IPS DF 19.7 (cell line): Measurements from ENCODE around the gene SLC25A44.
A peak's percentile ranks its signal among the peaks of the same experiment; 100 is the strongest.

ENCODE experiments used
- DNase-seq: peaks from one replicate; pipeline ENCODE4 v3.0.0-alpha.2; 2013; ENCODE audit warnings: low read depth, low spot score

SLC25A44 gene, protein sequence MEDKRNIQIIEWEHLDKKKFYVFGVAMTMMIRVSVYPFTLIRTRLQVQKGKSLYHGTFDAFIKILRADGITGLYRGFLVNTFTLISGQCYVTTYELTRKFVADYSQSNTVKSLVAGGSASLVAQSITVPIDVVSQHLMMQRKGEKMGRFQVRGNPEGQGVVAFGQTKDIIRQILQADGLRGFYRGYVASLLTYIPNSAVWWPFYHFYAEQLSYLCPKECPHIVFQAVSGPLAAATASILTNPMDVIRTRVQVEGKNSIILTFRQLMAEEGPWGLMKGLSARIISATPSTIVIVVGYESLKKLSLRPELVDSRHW

DNA sequence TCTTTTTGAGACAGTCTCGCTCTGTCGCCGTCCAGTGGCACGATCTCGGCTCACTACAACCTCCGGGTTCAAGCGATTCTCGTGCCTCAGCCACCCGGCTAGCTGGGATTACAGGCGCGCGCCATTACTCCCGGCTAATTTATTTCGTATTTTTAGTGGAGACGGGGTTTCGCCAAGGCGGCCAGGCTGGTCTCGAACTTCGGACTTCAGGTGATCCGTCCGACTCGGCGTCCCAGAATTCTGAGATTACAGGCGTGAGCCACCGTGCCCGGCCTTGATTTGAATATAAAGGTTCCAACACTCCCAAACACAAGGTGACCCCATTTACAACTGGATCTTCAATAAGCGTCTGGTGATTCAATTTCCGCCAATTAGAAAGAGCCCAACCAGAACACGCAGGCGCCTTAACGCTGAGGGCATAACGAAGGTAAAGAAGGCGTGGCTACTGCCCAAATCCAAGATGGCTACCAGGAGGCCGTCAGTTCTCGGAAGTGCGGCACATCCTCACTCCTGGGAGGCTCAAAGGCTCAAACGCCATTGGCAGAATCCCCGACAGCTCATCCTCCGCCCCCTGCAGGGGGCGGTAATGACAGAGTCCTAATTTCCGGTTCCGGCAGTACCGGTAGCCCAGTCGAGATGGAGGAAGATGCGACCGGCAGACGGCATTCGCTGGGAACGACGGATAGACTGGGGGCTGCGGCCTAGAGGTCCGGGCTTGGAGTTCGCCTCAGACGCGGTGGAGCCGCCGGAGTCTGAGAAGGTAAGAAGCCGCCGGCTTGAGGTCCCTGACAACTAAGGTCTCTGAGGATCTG, at the start of gene SLC25A44:
TSS of gene SLC25A44 (plus strand) at position 617 of the 812 bp plus-strand sequence. CDS start 5,744 bp downstream, outside the sequence.
- DNase-seq: peak; percentile 98

DNA sequence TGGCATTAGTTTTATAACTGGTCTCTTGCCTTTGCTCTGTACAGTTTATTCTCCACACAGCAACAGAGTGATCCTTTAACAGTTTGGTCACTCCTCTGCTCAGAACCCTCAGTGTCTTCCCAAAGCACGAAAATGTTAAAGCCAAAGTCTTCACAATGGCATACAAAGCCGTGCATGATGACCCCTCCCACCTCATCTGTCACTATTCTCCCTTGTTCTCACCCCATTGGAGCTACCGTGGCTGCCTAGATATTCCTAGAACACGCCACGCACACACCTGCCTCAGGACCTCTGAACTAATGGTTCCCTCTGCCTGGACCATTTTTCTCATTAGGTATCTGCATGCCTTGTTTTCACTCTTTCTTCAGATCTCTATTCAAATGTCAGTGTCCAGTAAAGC, 49.2 kb upstream of the SLC25A44 start:
- no peak for DNase-seq

DNA sequence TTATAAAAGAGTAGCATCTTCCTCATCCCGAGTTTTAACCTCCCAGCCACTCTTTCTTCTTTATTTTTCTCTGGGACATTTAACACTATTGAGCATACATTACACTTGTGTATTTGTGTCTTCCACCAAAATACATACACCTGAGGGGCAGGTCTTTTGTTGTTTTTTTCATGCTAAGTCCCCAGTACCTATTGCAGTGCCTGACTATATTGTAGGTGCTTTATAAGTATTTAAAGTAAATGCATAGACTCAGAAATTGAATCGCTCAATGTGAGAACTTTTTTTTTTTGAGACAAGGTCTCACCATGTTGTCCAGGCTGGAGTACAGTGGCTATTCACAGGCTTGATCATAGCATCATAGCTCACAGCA, 48.3 kb upstream of the SLC25A44 start:
- no peak for DNase-seq

DNA sequence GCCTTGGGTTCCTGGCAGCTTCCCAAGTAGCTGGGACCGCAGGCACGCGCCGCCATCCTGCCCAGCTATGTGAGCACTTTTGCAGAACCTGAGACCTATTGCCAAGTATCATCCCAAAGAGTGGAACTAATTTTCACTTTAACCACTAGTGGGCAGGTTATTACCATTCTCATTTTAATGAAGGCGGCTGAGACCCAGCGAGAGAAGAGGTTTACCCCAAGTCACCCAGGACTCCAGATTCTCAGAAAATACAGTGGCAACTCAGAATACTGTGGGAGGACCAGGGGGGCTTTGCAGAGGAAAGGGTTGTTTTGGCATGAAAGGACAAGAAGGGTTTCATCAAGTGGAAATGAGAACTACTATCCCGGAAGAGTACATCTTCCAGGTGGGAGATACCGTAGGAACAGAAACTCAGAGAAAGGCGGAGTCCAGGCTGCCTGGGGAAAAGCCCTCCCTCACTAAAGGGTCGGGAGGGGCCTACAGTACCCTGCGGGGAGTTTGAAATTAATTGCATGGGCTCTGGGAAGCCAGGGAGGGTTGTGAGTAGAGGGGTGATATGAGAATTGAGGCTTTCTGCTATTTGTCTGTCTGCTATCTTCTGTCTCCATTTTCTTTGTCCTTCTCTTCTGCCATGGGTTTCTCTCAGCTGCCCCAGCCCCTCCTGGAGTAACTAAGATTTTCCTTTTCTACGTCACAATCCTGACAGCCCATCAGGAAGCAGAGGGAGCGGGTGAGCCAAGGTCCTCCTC, 47.7 kb upstream of the SLC25A44 start:
- no peak for DNase-seq

DNA sequence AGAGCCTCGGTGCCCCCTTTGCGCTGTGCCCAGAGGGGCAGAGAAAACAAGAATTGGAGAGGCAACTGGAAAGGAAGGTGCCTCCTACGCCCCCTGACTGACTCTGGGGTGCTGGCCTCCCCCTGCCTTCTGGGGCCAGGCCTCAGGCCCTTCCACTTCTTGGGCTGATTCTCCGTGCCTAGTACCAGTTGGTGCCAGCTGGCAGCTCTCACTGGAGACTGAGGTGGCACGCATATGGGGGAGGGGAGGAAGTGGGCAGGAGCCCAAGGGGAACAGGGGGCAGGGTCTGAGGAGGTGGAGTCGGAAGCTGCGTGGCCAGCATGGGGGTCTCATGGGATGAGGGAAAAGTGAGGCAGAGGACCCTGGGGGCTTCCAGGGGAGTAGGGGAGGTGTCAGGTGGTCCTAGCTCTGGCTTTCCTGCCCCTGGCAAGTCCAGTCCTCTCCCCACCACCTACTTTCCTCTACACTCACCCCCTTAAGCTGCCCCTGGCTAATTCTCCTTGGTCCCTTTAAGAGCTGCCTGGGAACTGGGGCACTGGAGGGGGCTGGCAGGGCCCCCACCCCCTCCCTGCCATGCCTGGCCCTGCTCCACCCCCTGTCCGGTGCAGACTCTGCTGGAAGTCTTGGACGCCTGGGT, 47.0 kb upstream of the SLC25A44 start:
- no peak for DNase-seq

DNA sequence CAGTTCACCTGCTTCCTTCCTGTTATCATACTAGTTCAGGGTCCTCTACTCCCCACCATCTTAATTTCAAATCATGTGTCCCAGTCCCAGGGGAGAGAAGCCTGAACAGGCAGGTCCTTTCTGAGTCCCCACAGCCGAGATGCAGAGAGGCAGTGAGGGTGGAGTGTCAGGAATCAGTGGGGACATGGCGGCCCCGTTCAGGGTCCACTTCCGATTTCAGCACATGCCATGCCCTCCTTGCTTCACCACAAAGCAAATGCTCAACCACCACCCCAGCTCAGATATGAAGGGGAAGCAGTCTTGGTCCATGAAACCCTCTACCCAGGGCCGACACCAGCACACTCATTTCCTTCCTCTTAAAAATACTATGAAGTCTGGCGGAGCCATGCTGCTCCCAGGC, 45.7 kb upstream of the SLC25A44 start:
- DNase-seq: no peak

DNA sequence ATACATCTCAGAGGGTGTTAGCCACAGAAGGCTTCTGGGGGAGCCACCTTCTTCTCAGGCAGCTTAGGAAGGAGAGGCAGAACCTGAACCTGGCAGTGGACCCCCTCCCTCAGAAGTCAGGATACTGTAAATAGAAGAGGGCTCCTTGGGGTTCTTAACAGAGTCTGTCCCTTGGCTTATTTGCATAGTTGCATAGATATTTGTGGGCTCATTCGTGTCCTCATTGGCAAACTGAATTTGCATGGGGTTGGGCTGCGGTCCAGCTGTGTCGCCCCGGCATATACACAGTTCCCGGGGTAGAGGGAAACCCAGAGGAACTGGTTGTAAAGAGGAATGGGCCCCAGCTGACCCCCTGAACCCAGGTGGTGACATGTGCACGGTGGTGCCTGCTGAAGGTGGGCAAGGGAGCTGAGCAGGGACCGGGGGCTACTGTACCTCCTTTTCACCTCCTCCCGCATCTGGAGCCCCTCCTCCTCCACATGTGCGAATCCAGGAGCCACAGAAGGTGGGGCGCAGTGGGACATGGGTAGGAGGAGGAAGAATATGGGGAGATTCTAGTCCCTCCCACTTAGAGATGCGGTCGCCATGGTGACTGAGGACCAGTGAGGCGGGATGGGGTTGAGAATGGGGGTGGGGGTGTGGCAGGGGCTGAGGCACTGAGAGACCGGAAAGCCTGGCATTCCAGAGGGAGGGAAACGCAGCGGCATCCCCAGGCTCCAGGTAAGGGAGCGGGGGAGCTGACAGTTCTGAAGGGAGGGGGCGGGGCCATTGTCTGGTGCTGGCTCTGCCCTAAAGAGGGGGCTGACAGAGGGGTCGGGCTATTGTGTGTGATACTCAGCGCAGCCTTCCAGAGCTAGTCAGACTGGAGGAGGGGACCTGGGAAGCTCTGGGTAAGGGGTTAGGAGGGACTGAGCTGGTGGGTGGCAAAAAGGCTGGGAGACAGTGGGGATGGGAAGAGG, 44.3 kb upstream of the SLC25A44 start:
- peak; percentile 93 for DNase-seq

DNA sequence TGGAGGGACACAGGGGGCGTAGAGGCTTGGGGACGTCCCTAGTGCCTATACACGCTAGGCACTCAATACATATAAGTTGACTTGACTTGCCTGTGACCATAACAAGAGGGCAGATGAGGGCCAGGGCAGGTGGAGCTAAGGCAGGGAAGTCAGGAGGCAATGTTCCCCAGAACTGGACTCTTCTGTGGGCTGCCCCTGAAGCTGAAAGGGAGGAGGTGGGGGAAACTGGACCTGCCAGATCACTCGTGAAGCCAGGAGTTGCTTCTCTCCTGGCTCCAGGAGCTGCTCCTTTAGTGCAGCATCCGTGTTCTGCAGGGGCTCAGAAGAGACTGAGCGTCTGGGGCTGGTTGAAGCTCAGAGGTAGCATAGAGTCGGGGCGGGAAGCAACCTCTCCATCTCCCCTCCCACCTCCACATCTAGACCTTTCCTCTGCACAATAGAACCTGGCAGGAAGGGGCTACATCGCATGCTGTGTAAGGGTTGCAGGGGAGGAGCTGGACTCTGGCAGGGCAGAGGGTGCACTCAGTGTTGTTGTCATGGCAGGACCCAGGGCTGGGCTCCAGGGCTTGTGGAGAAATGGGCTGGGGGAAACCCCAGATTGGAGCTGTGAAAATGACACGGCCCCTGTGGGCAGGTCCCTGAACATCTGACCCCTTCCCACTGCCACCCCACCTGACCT, 43.4 kb upstream of the SLC25A44 start:
- DNase-seq: no peak

DNA sequence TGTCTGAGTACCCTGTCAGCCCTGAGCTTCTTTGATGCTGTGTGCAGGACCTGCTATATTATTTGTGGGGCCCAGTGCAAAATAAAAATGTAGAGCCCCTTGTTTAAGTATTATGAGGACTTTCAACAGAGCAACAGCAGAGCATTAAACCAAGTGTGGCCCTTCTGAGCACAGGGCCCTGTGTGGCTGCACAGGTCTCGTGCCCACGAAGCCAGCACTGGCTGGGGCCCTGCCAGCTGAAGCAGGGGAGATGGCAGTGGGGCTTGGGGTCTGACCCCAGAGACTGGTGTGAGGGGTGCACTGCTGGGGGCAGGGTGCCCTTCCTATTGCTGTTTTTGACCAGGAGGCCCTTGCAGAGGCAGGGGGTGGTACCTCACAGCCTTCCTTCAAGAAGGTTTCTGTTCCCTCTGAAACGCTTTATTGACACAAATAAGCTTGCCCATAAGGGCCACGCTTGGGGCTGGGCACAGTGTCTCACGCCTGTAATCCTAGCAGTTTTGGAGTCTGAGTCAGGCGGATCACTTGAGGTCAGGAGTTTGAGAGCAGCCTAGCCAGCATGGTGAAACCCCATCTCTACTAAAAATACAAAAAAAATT, 42.7 kb upstream of the SLC25A44 start:
- DNase-seq: no peak

DNA sequence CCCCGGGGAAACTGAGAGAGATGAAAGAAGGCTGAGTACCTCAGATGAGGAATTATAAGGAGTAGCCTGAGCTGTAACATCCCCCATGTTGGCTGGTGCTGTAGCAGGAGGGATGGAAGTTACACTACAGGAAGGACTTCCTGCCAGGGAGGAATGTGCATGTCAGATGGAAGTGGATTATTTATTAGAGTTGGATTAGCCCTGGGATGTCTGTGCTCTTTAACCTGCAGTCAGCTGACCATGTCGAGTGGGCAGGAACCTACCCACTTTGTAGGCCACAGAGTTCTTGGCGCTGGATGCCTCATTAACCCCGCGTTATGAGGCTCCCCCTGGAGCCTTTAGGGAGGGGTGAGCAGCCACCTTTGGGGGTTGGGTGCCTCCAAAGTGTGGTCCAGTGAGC, 41.3 kb upstream of the SLC25A44 start:
- no peak for DNase-seq

DNA sequence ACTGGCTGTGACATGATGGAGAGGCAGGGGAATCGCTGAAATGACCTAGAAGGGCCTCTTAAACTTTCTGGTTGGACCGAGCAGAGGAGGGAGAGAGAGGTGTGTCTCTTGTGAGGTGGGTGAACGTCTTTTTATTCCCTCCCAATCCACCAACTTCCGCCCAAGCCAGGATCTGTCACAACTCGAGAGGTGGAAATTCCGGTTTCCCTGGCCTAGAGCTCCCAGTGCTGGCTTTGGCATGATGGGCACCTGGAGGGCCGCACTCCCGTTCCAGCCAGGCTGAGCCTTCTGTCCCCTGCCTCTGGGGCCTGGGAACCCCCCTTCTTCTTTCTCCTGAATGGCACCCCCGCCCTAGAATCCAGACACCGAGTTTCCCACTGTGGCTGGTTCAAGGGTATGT, 40.5 kb upstream of the SLC25A44 start, which contains the start of gene SEMA4A:
TSS of gene SEMA4A (plus strand) at position 224 of the 400 bp plus-strand sequence. CDS start 994 bp downstream, outside the sequence.
- DNase-seq: no peak

DNA sequence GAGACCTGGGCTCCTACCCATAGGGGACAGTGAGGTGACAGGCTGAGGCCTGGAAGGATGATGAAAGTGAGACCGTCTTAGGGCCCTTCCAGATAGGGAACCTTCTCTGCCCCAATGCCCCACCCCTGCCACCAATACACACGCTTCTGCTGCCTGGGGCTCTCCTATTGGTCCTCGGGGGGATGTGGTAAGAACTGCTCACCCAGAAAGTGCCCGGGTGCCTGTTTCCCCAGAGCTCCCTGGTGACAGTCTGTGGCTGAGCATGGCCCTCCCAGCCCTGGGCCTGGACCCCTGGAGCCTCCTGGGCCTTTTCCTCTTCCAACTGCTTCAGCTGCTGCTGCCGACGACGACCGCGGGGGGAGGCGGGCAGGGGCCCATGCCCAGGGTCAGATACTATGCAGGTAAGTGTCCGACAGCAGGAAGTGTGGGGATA, 39.6 kb upstream of the SLC25A44 start:
- no peak for DNase-seq

DNA sequence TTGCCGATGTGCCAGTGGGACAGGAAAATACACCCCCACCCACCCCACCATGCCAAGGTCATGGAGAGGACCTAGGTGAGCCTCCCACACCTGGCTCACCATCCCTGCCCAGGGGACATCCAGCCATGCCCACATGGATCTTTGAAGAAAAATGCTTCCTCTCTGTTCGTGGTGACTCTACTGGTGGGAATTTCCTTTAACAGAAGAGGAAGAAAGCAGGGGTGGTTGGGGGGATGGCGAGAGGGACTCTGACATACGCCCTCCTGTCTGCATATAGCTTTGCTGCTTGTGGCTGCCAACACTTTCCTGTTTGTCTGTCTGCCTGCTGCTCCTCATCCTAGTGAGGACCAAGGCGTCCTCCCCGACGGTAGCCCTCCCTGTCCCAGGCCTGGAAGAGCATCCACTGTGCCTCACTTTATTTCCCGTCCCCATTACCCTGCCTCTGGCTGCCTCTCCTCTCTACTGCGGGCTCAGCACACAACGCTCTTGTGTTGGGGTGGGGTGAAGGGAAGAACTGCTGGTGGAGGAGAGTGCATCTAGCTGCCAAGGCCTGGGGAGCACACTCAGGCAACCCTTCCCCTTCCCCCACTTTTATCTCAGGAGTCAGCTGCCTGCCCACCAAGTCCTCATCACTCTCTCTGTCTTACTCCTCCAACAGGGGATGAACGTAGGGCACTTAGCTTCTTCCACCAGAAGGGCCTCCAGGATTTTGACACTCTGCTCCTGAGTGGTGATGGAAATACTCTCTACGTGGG, 38.0 kb upstream of the SLC25A44 start:
- DNase-seq: no peak

DNA sequence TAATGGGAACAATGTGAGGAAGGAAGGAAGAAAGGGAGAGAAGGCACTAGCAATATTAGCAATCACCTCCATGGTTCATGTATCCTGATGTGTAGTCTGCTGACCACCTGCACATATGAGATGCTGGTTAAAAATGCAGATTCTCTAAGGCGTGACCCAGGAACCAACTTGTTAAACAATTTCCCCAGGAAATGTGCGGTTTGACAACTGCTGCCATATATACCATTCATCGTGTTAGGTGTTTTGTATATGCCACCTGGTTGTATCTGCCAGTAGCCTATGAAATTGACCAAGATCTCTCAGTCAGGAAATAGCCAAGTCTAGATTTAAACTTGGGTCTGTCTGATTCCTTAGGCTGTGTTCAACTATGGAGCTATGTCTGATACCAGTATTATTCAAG, 36.4 kb upstream of the SLC25A44 start:
- no peak for DNase-seq

DNA sequence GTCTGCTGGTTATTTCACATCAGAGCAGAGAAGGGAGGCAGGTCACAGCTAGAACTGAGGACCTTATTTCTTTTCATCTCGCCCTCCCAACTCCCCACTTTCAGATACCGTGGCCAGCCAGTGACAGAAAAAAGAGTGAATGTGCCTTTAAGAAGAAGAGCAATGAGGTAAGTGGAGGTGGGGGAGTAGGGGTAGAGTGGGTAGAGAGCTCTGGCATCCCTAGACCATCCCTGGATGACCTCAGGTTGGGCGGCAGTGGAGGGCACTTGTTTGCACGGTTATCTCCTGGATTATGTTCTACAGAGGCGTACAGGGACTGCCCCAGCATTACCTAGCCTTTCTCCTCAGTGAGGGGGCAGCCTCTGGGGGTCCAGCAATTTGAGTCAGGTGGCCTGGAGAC, 35.9 kb upstream of the SLC25A44 start:
- no peak for DNase-seq

DNA sequence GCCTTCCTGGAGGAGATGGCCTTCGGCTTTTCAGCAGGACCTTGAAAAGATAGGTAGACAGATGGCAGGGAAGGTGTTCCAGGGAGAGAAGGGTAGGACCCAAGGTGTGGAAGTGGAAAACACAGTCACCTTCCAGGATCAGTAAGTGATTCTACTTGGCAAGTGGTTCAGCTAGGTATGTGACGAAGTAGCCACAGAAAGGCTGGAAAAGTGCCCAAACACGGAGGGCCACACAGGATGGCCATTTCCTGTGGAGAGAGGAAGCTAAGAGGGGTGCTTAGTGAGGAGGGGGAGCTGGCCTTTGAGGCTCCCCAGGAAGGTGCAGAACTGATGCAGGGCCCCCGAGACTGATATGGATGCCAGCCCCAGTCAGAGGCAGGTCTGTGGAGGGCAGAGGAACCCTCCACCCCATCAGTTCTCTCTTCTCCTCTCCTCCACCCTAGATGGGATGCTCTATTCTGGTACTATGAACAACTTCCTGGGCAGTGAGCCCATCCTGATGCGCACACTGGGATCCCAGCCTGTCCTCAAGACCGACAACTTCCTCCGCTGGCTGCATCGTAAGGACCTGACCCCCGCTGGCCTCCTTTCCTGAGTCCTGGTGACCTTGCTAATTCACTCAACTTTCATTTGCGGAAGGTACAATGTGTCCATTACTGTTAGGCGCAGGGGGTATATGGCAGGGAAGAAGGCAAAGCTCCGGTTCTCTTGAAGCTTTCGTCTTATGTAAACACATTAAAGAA, 33.7 kb upstream of the SLC25A44 start:
- no peak for DNase-seq

DNA sequence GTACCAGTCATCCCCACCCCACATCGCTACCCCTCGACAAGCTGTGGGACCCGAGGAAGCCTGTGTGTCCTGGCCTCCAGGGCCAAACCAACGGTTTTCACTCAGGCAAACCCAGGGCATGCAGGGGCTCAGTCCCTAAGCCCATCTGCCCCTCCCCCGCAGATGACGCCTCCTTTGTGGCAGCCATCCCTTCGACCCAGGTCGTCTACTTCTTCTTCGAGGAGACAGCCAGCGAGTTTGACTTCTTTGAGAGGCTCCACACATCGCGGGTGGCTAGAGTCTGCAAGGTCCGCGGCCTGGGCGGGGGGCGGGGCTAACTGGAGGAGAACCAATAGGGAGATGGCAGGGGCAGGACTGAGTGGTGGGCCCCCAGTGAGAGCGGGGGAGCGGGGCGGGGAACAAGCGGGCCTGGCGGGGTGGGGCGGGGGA, 33.1 kb upstream of the SLC25A44 start:
- no peak for DNase-seq

DNA sequence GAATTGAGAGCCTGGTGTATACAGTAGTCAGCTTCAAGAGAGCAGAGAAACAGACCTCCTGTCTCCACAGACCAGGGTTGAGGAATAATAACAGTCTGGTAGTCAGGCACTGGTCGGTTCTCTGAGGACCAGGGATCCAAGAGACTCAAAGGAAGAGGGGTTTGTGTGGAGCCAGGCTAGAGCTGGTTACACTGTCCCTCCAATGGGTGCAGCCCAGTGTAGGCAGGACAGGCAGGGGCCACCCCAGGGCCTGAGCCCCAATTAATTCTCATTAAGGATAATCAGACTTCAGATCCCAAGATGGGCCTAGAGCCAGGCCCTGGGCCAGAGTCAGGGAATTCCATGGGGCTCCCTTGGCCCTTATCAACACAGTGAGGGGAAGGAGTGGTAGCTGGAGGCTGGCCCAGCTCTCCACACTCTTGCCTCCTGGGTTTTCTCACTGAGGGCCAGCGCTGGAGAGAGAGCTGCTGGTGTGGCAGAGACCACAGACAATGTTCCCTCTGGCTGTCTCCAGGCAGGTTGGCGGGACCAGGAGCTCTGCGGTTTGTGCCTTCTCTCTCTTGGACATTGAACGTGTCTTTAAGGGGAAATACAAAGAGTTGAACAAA, 31.4 kb upstream of the SLC25A44 start:
- no peak for DNase-seq
